SK-N-SH (cell line): ENCODE measurements around the gene PALM. TPM values are rescaled to one million over a fixed set of nuclear protein-coding genes. Genes with fewer than 3 reads are reported as not detected.
A peak's percentile ranks its signal among the peaks of the same experiment; 100 is the strongest.

Source experiments
- CTCF ChIA-PET: fragments of 300-600, 350-600 bp; formaldehyde crosslinking; extraction: SDS; loops from one replicate; lab custom pipeline; 2021; lab: Yijun Ruan, JAX
- POLR2A ChIA-PET: fragments of 350-600 bp; sonication (Branson Sonifier 250); formaldehyde crosslinking; extraction: SDS; loops from one replicate; lab custom pipeline; 2020; ENCODE audit warnings: antibody characterized with exemption, inconsistent platforms; lab: Yijun Ruan, JAX
- DNase-seq: peaks from one replicate; pipeline ENCODE4 v3.0.0; 2012
- H2AFZ ChIP-seq: fragments of 200-600 bp; sonication (generic); 2 replicates; pipeline ENCODE4 v1.8.1; 2016; ENCODE audit warnings: antibody characterized with exemption, mild to moderate bottlenecking, low read depth
- H3F3A ChIP-seq: fragments of 200-600 bp; sonication (generic); replicated peaks from 2 replicates; pipeline ENCODE3; 2016; ENCODE audit warnings: antibody characterized with exemption, mild to moderate bottlenecking; ENCODE audit not compliant: insufficient read depth
- H3K27ac ChIP-seq, 2 experiments: fragments of 200-500 bp in 1 of 2; fragments of 200-600 bp in 1 of 2; sonication (Bioruptor generic) in 1 of 2; sonication (generic), shearing (Covaris generic) in 1 of 2; 2 replicates each; pipeline versions ENCODE4 v1.5.1 to v1.6.1; 2014 to 2016; ENCODE audit warnings: low read depth in 2 of 2, inconsistent platforms in 1 of 2, low read length in 1 of 2, mild to moderate bottlenecking in 1 of 2, mixed read lengths in 1 of 2
- H3K27me3 ChIP-seq: fragments of 200-600 bp; sonication (generic), shearing (Covaris generic); 2 replicates; pipeline ENCODE4 v1.6.1; 2016; ENCODE audit warnings: mixed run types; ENCODE audit not compliant: insufficient read depth
- H3K36me3 ChIP-seq, 2 experiments: fragments of 200-500 bp in 1 of 2; fragments of 200-600 bp in 1 of 2; sonication (Bioruptor generic) in 1 of 2; sonication (generic) in 1 of 2; replicated peaks in 1 of 2; 2 replicates each; pipeline versions ENCODE3 to v1.5.1; 2014 to 2016; ENCODE audit warnings: low read length in 1 of 2, mild to moderate bottlenecking in 1 of 2; ENCODE audit not compliant: insufficient read depth in 2 of 2, control insufficient read depth in 1 of 2
- H3K4me1 ChIP-seq, 2 experiments: fragments of 200-500 bp in 1 of 2; fragments of 200-600 bp in 1 of 2; sonication (Bioruptor generic) in 1 of 2; sonication (generic), shearing (Covaris generic) in 1 of 2; 2 replicates each; pipeline versions ENCODE4 v1.5.1 to v1.6.1; 2014 to 2016; ENCODE audit warnings: low read depth in 1 of 2, low read length in 1 of 2, mixed run types in 1 of 2; ENCODE audit not compliant: insufficient read depth in 2 of 2, control insufficient read depth in 1 of 2
- H3K4me2 ChIP-seq: fragments of 200-600 bp; sonication (generic), shearing (Covaris generic); 2 replicates; pipeline ENCODE4 v1.6.1; 2017; ENCODE audit warnings: mixed run types
- H3K4me3 ChIP-seq, 2 experiments: fragments of 200-500 bp in 1 of 2; fragments of 200-600 bp in 1 of 2; sonication (Bioruptor generic) in 1 of 2; sonication (generic), shearing (Covaris generic) in 1 of 2; 2 replicates each; pipeline versions ENCODE4 v1.5.1 to v1.8.1; 2014 to 2016; ENCODE audit warnings: low read depth in 2 of 2, inconsistent platforms in 1 of 2, low read length in 1 of 2, mild to moderate bottlenecking in 1 of 2, mixed read lengths in 1 of 2, moderate library complexity in 1 of 2
- H3K79me2 ChIP-seq: fragments of 200-600 bp; sonication (generic); 2 replicates; pipeline ENCODE4 v1.8.1; 2017; ENCODE audit warnings: mild to moderate bottlenecking; ENCODE audit not compliant: insufficient read depth
- H3K9ac ChIP-seq: fragments of 200-600 bp; sonication (generic); 2 replicates; pipeline ENCODE4 v1.6.1; 2017; ENCODE audit warnings: mixed run types
- H3K9me2 ChIP-seq: fragments of 200-600 bp; sonication (generic); 2 replicates; pipeline ENCODE4 v1.6.1; 2017; ENCODE audit warnings: mixed run types
- H3K9me3 ChIP-seq: fragments of 200-600 bp; sonication (generic); 2 replicates; pipeline ENCODE4 v1.6.1; 2017; ENCODE audit warnings: mixed run types, mild to moderate bottlenecking, moderate library complexity
- H4K20me1 ChIP-seq: fragments of 200-600 bp; sonication (generic); 2 replicates; pipeline ENCODE4 v1.6.1; 2017; ENCODE audit warnings: mild to moderate bottlenecking, mixed run types; ENCODE audit not compliant: insufficient read depth
- FOXM1 ChIP-seq: IDR thresholded peaks from 2 replicates; pipeline ENCODE4 v1.4.0; 2012; ENCODE audit warnings: low read depth, mild to moderate bottlenecking
- MEF2A ChIP-seq: IDR thresholded peaks from 2 replicates; pipeline ENCODE4 v1.4.0; 2012; ENCODE audit warnings: low read depth, borderline replicate concordance
- RAD21 ChIP-seq: IDR thresholded peaks from 2 replicates; pipeline ENCODE4 v1.6.1; 2012; ENCODE audit warnings: mild to moderate bottlenecking, low read length
- RCOR1 ChIP-seq: fragments of 150-350 bp; IDR thresholded peaks from 2 replicates; pipeline ENCODE4 v1.6.1; 2017; ENCODE audit warnings: antibody characterized with exemption, low read length
- SMC3 ChIP-seq: IDR thresholded peaks from 2 replicates; pipeline ENCODE4 v1.6.1; 2012; ENCODE audit warnings: low read depth, low read length, improper control_type of control experiment
- TAF1 ChIP-seq: IDR thresholded peaks from 2 replicates; pipeline ENCODE4 v1.6.1; 2012; ENCODE audit warnings: low read depth, mild to moderate bottlenecking, low read length, moderate library complexity, borderline replicate concordance
- WGBS: methylation state at CpG from one replicate; pipeline ENCODE4 v1.1.6; 2017; ENCODE audit warnings: low lambda C conversion rate; 5-methylcytosine and 5-hydroxymethylcytosine counted together
- polyA plus RNA-seq, 3 experiments: library from polyadenylated mRNA; depleted of rRNA; stranded (reverse); fragments of >200 nt; gene quantifications; 2 replicates each; pipeline ENCODE4 v1.2.3, GENCODE V29; 2012
- TF ChIP-seq, protein P1 (sequence below): fragments of 200-600 bp; sonication (generic); IDR thresholded peaks from 2 replicates; pipeline ENCODE4 v1.6.1; 2017; ENCODE audit warnings: antibody characterized with exemption, mild to moderate bottlenecking, moderate library complexity
- TF ChIP-seq, protein P2 (sequence below): fragments of 150-350 bp; IDR thresholded peaks from 2 replicates; pipeline ENCODE4 v1.6.1; 2017; ENCODE audit warnings: antibody characterized with exemption, low read length, low read depth, borderline replicate concordance

PALM gene
- polyA plus RNA-seq, 1 of the 3 experiments (the other 2 are of a cell fraction): 15.6 TPM

DNA sequence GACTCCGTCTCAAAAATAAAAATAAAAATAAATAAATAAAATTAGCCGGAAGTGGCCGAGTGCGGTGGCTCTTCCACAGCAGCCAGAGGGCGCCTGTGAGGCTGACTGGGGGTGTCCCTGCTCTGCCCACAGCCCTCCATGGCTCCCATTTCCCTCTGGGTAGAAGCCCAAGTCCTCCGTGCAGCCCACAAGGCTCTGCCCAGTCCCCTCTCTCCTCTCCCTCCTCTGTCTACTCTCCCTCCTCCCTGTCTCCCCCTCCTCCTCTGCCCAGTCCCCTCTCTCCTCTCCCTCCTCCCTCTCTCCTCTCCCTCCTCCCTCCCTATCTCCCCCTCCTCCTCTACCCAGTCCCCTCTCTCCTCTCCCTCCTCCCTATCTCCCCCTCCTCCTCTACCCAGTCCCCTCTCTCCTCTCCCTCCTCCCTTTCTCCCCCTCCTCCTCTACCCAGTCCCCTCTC is 62.6 kb downstream of the PALM start:
- no peak overlapping the region for H3K9ac ChIP-seq
- H4K20me1 ChIP-seq: no peaks in the 10 kb centered on the region
- no peaks in the 10 kb centered on the region for H3K36me3 ChIP-seq
- H2AFZ ChIP-seq: no peak overlapping the region
- no peaks in the 10 kb centered on the region for H3K9me3 ChIP-seq
- whole genome bisulfite sequencing: 14% methylated on average over 6 of the region's 6 CpGs
- no peak overlapping the region for H3K4me2 ChIP-seq
- no peaks in the 10 kb centered on the region for H3K4me1 ChIP-seq
- TF ChIP-seq RCOR1 (no peak), MEF2A (no peak), RAD21 (peak; percentile 33), SMC3 (peak; percentile 38; the same call in 1 of the 2 replicates), FOXM1 (no peak), TAF1 (no peak)
- TF ChIP-seq, protein P1, sequence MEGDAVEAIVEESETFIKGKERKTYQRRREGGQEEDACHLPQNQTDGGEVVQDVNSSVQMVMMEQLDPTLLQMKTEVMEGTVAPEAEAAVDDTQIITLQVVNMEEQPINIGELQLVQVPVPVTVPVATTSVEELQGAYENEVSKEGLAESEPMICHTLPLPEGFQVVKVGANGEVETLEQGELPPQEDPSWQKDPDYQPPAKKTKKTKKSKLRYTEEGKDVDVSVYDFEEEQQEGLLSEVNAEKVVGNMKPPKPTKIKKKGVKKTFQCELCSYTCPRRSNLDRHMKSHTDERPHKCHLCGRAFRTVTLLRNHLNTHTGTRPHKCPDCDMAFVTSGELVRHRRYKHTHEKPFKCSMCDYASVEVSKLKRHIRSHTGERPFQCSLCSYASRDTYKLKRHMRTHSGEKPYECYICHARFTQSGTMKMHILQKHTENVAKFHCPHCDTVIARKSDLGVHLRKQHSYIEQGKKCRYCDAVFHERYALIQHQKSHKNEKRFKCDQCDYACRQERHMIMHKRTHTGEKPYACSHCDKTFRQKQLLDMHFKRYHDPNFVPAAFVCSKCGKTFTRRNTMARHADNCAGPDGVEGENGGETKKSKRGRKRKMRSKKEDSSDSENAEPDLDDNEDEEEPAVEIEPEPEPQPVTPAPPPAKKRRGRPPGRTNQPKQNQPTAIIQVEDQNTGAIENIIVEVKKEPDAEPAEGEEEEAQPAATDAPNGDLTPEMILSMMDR: peak; percentile 50
- TF ChIP-seq, all 33 proteins: peak for 3
- H3F3A ChIP-seq: peaks cover 7% of the 10 kb centered on the region
- POLR2A ChIA-PET: no interaction called here
- DNase-seq: peak; percentile 80
- no peak overlapping the region for H3K4me3 ChIP-seq
- H3K79me2 ChIP-seq: no peaks in the 10 kb centered on the region
- no peaks in the 10 kb centered on the region for H3K9me2 ChIP-seq
- CTCF ChIA-PET: interaction anchor here (0.9 to 2.7 kb wide), 5 partner anchors 16 to 259 kb away, joined by 3 to 13 read pairs (median 4); no protein-coding TSS in a partner anchor
- H3K27ac ChIP-seq: no peak overlapping the region
- H3K27me3 ChIP-seq: no peaks in the 10 kb centered on the region

DNA sequence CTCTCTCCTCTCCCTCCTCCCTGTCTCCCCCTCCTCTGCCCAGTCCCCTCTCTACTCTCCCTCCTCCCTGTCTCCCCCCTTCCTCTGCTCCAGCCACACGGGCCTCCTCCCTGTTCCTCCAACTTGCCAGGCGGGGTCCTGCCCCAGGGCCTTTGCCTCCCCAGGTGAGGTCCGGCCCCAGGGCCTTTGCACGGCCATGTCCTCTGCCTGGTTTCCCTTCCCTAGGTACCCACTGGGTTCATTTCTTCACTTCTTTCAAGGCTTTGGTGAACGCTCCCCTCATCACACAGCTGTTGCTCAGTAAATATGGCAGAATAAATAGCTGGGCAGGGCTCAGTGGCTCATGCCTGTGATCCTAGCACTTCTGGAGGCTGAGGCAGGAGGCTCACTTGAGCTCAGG is 63.3 kb downstream of the PALM start:
- H3K27ac ChIP-seq: no peak overlapping the region
- H3K4me2 ChIP-seq: no peak overlapping the region
- no peaks in the 10 kb centered on the region for H3K9me3 ChIP-seq
- H2AFZ ChIP-seq: no peak overlapping the region
- no peaks in the 10 kb centered on the region for H3K4me1 ChIP-seq
- H4K20me1 ChIP-seq: no peaks in the 10 kb centered on the region
- no peak overlapping the region for H3K9ac ChIP-seq
- H3K4me3 ChIP-seq: no peak overlapping the region
- no peaks in the 10 kb centered on the region for H3K9me2 ChIP-seq
- TF ChIP-seq, protein P2, sequence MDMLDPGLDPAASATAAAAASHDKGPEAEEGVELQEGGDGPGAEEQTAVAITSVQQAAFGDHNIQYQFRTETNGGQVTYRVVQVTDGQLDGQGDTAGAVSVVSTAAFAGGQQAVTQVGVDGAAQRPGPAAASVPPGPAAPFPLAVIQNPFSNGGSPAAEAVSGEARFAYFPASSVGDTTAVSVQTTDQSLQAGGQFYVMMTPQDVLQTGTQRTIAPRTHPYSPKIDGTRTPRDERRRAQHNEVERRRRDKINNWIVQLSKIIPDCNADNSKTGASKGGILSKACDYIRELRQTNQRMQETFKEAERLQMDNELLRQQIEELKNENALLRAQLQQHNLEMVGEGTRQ: no peak
- H3K36me3 ChIP-seq: no peaks in the 10 kb centered on the region
- ChIA-PET POLR2A (no interaction called here), CTCF (interaction anchor here (0.7 to 1.0 kb wide), 2 partner anchors 59 to 87 kb away, joined by 3 read pairs; partner anchors contain the start of gene CFD)
- peaks cover 7% of the 10 kb centered on the region for H3F3A ChIP-seq
- no peak for DNase-seq
- H3K79me2 ChIP-seq: no peaks in the 10 kb centered on the region
- no peaks in the 10 kb centered on the region for H3K27me3 ChIP-seq
- WGBS: 80% methylated on average over 5 of the region's 5 CpGs
